Measurements from ENCODE around the gene SGCD.

The SGCD gene

GRCh38 chr5:156741516-156741915, 414.6 kb downstream of the SGCD start:
- no peak for DNase-seq (ENCODE audit: insufficient read length, low spot score)
- no peak for FAIRE-seq

- DNase-seq (ENCODE audit: insufficient read length, low spot score) (no peak), FAIRE-seq (no peak)
Observed at GRCh38 chr5:156753846-156754245, 426.9 kb downstream of the SGCD start.

- DNase-seq (ENCODE audit: insufficient read length, low spot score) = no peak
- no peak for FAIRE-seq
Observed at GRCh38 chr5:156755421-156756087, 428.6 kb downstream of the SGCD start.

GRCh38 chr5:156758011-156758791, 431.2 kb downstream of the SGCD start:
- FAIRE-seq (no peak), DNase-seq (ENCODE audit: insufficient read length, low spot score) (no peak)

- DNase-seq (ENCODE audit: insufficient read length, low spot score) (no peak), FAIRE-seq (no peak)
Observed at GRCh38 chr5:156759156-156759555, 432.2 kb downstream of the SGCD start.

GRCh38 chr5:156762771-156763170, 435.8 kb downstream of the SGCD start:
- no peak for FAIRE-seq
- no peak for DNase-seq (ENCODE audit: insufficient read length, low spot score)

GRCh38 chr5:156764176-156764971, 437.4 kb downstream of the SGCD start:
- no peak for DNase-seq (ENCODE audit: insufficient read length, low spot score)
- FAIRE-seq = no peak

GRCh38 chr5:156774273-156774672, 447.3 kb downstream of the SGCD start:
- no peak for FAIRE-seq
- no peak for DNase-seq (ENCODE audit: insufficient read length, low spot score)

- FAIRE-seq = no peak
Observed at GRCh38 chr5:156778139-156778706, 451.3 kb downstream of the SGCD start.

GRCh38 chr5:156778752-156779151, 451.8 kb downstream of the SGCD start:
- DNase-seq (ENCODE audit: insufficient read length, low spot score) (no peak), FAIRE-seq (no peak)

More at GRCh38 chr5:156778139-156778706, 451.3 kb downstream of the SGCD start:
- DNase-seq (ENCODE audit: insufficient read length, low spot score) = no peak

GRCh38 chr5:156779436-156779835, 452.5 kb downstream of the SGCD start:
- DNase-seq (ENCODE audit: insufficient read length, low spot score) (no peak), FAIRE-seq (no peak)

- FAIRE-seq = no peak
- DNase-seq (ENCODE audit: insufficient read length, low spot score) = no peak
Observed at GRCh38 chr5:156783092-156783491, 456.1 kb downstream of the SGCD start.

GRCh38 chr5:156794687-156795086, 467.7 kb downstream of the SGCD start:
- DNase-seq (ENCODE audit: insufficient read length, low spot score) (no peak), FAIRE-seq (no peak)

- no peak for FAIRE-seq
- no peak for DNase-seq (ENCODE audit: insufficient read length, low spot score)
Observed at GRCh38 chr5:156798201-156798600, 471.2 kb downstream of the SGCD start.

- no peak for FAIRE-seq
- DNase-seq (ENCODE audit: insufficient read length, low spot score) = no peak
Observed at GRCh38 chr5:156799171-156799570, 472.2 kb downstream of the SGCD start.

GRCh38 chr5:156800929-156801328, 474.0 kb downstream of the SGCD start:
- DNase-seq (ENCODE audit: insufficient read length, low spot score) (no peak), FAIRE-seq (no peak)

GRCh38 chr5:156802501-156802900, 475.5 kb downstream of the SGCD start:
- DNase-seq (ENCODE audit: insufficient read length, low spot score) = no peak
- no peak for FAIRE-seq

GRCh38 chr5:156803404-156803803, 476.4 kb downstream of the SGCD start:
- DNase-seq (ENCODE audit: insufficient read length, low spot score) (no peak), FAIRE-seq (no peak)

- DNase-seq (ENCODE audit: insufficient read length, low spot score) (no peak), FAIRE-seq (no peak)
Observed at GRCh38 chr5:156812959-156813358, 486.0 kb downstream of the SGCD start.

GRCh38 chr5:156815988-156816599, 489.1 kb downstream of the SGCD start:
- no peak for FAIRE-seq
- DNase-seq (ENCODE audit: insufficient read length, low spot score) = no peak
